SW 1271 (cell line): Measurements from ENCODE around the gene TMPRSS9.

Experiments
- DNase-seq, 2 experiments: peaks; one replicate each; lab custom pipeline; 2025; lab: John Stamatoyannopoulos, UW

Gene TMPRSS9

GRCh38 chr19:2329501-2329916, 30.6 kb upstream of the TMPRSS9 start:
- DNase-seq: no peak

- no peak for DNase-seq
Observed at GRCh38 chr19:2330255-2330631, 29.8 kb upstream of the TMPRSS9 start.

- no peak for DNase-seq
Observed at GRCh38 chr19:2330632-2331284, 29.3 kb upstream of the TMPRSS9 start.

- no peak for DNase-seq
Observed at GRCh38 chr19:2331601-2332246, 28.3 kb upstream of the TMPRSS9 start.

GRCh38 chr19:2332341-2333026, 27.6 kb upstream of the TMPRSS9 start:
- no peak for DNase-seq

- DNase-seq: no peak
Observed at GRCh38 chr19:2333027-2333806, 26.8 kb upstream of the TMPRSS9 start.

- no peak for DNase-seq
Observed at GRCh38 chr19:2333807-2334211, 26.3 kb upstream of the TMPRSS9 start.

- no peak for DNase-seq
Observed at GRCh38 chr19:2334426-2334825, 25.6 kb upstream of the TMPRSS9 start.

GRCh38 chr19:2334986-2335846, 24.8 kb upstream of the TMPRSS9 start:
- DNase-seq: no peak

GRCh38 chr19:2335848-2336247, 24.2 kb upstream of the TMPRSS9 start:
- no peak for DNase-seq

- no peak for DNase-seq
Observed at GRCh38 chr19:2336528-2337328, 23.3 kb upstream of the TMPRSS9 start.

- no peak for DNase-seq
Observed at GRCh38 chr19:2337329-2337707, 22.7 kb upstream of the TMPRSS9 start.

- no peak for DNase-seq
Observed at GRCh38 chr19:2338055-2338615, 21.9 kb upstream of the TMPRSS9 start.

GRCh38 chr19:2338751-2339643, 21.1 kb upstream of the TMPRSS9 start:
- no peak for DNase-seq

- no peak for DNase-seq
Observed at GRCh38 chr19:2339644-2340310, 20.3 kb upstream of the TMPRSS9 start.

GRCh38 chr19:2340496-2341243, 19.4 kb upstream of the TMPRSS9 start:
- no peak for DNase-seq

- no peak for DNase-seq
Observed at GRCh38 chr19:2341244-2341751, 18.8 kb upstream of the TMPRSS9 start.

- DNase-seq: no peak
Observed at GRCh38 chr19:2341982-2342381, 18.1 kb upstream of the TMPRSS9 start.
